Tibial nerve (tissue), 4 donors: Measurements from ENCODE around the gene SH3GLB1.

Source experiments
- CTCF ChIP-seq, 5 experiments: fragments of 200-600 bp in 3 of 5; fragments of 450-650 bp in 2 of 5; sonication (generic) in 3 of 5; IDR thresholded peaks; one replicate each; pipeline ENCODE4 v1.5.1; 2016 to 2019; ENCODE audit warnings: antibody characterized with exemption in 5 of 5, mild to moderate bottlenecking in 3 of 5, moderate library complexity in 2 of 5
- EP300 ChIP-seq, 2 donors: sonication (generic); formaldehyde crosslinking; IDR thresholded peaks; one replicate each; pipeline ENCODE4 v1.6.1; 2017; ENCODE audit warnings: antibody characterized with exemption in 2 of 2, mild to moderate bottlenecking in 1 of 2
- POLR2A ChIP-seq, 2 donors: fragments of 450-650 bp; IDR thresholded peaks; one replicate each; pipeline ENCODE4 v1.6.1; 2017; ENCODE audit warnings: antibody characterized with exemption in 2 of 2, mild to moderate bottlenecking in 2 of 2, moderate library complexity in 2 of 2

- TF ChIP-seq CTCF (IDR thresholded peaks at IDR 0.05) (no peak), POLR2A (IDR thresholded peaks at IDR 0.05) (no peak), EP300 (IDR thresholded peaks at IDR 0.05) (no peak)
These were observed 55.8 kb downstream of the SH3GLB1 start for GRCh38 chr1:86760199-86760598.
